MCF 10A (cell line): Measurements from ENCODE around the gene GTF2B. TPM values are rescaled to one million over a fixed set of nuclear protein-coding genes. Genes with fewer than 3 reads are reported as not detected.
"Not testable (repeated sequence)": the region's sequence is repeated elsewhere in the genome, so short reads cannot be mapped to it uniquely, and the experiment has no call there.

Source experiments
- BruUV-seq: library from RNA; stranded (reverse); fragments of 400-500 nt; replicated peaks from 2 replicates; lab custom pipeline; 2021; lab: Mats Ljungman, UMichigan
- CTCF ChIA-PET: fragments of 300-600 bp; sonication (Branson Sonifier 250); formaldehyde crosslinking; extraction: SDS; loops from one replicate; lab custom pipeline; 2021; ENCODE audit warnings: antibody characterized with exemption, inconsistent platforms; lab: Yijun Ruan, JAX
- POLR2A ChIA-PET: fragments of 300-600, 350-650 bp; sonication (Branson Sonifier 250); formaldehyde crosslinking; extraction: SDS; loops from one replicate; lab custom pipeline; 2020; ENCODE audit warnings: antibody characterized with exemption, inconsistent platforms; lab: Yijun Ruan, JAX
- DNase-seq: peaks from one replicate; pipeline ENCODE4 v3.0.0-alpha.2; 2018; ENCODE audit not compliant: unreplicated experiment
- H3K27ac Mint-ChIP-seq: one replicate; pipeline ENCODE4 v1.8.0; 2022; ENCODE audit warnings: mild to moderate bottlenecking, low read depth, mixed read lengths; ENCODE audit not compliant: unreplicated experiment
- H3K27me3 Mint-ChIP-seq: one replicate; pipeline ENCODE4 v1.8.0; 2022; ENCODE audit warnings: mixed read lengths; ENCODE audit not compliant: insufficient read depth, unreplicated experiment
- H3K36me3 Mint-ChIP-seq: one replicate; pipeline ENCODE4 v1.8.0; 2022; ENCODE audit warnings: mild to moderate bottlenecking, moderate library complexity, mixed read lengths; ENCODE audit not compliant: insufficient read depth, unreplicated experiment
- H3K4me1 Mint-ChIP-seq: one replicate; pipeline ENCODE4 v1.8.0; 2022; ENCODE audit warnings: mixed read lengths; ENCODE audit not compliant: insufficient read depth, unreplicated experiment
- H3K4me3 Mint-ChIP-seq: one replicate; pipeline ENCODE4 v1.8.0; 2022; ENCODE audit warnings: mild to moderate bottlenecking, moderate library complexity, mixed read lengths; ENCODE audit not compliant: unreplicated experiment
- H3K9me3 Mint-ChIP-seq: one replicate; pipeline ENCODE4 v1.8.0; 2022; ENCODE audit warnings: mixed read lengths; ENCODE audit not compliant: unreplicated experiment
- CTCF ChIP-seq: fragments of 200-600 bp; IDR thresholded peaks from one replicate; pipeline ENCODE4 v1.8.0; 2022; ENCODE audit warnings: antibody characterized with exemption, mild to moderate bottlenecking; ENCODE audit not compliant: unreplicated experiment
- intact Hi-C: fragments of 100-400 bp; cut with micrococcal nuclease; formaldehyde crosslinking; loops from 2 replicates; pipeline ENCODE4 v1.14.1; 2022
- total RNA-seq: library from RNA; stranded (reverse); gene quantifications from 2 replicates; pipeline ENCODE4 v1.2.3, GENCODE V29; 2022

GTF2B gene
- total RNA-seq, 1 experiment from 2014 or later, result 18.8 TPM

GRCh38 chr1:88888750-88889149, 2.6 kb downstream of the GTF2B start:
- no TSS peak for BruUV-seq
- ChIA-PET CTCF (interaction anchor here (0.5 to 7.2 kb wide), 6 partner anchors 10 to 1924 kb away, joined by 3 to 49 read pairs (median 5); no protein-coding TSS in a partner anchor), POLR2A (interaction anchor here (0.6 to 5.0 kb wide), 3 partner anchors 14 to 681 kb away, joined by 3 to 40 read pairs (median 3); partner anchors contain the start of gene PKN2)
- peaks cover 42% of the 10 kb centered on the region for H3K36me3 Mint-ChIP-seq
- H3K27me3 Mint-ChIP-seq, result no peaks in the 10 kb centered on the region
- peak overlapping the region; percentile 56 for H3K4me3 Mint-ChIP-seq
- no peak for TF ChIP-seq CTCF
- DNase-seq, result no peak
- intact Hi-C loops, result no loop called here
- no peaks in the 10 kb centered on the region for H3K9me3 Mint-ChIP-seq
- H3K4me1 Mint-ChIP-seq, result peaks cover 14% of the 10 kb centered on the region
- no peak overlapping the region for H3K27ac Mint-ChIP-seq

- H3K9me3 Mint-ChIP-seq, result no peaks in the 10 kb centered on the region
- no peak overlapping the region for H3K4me3 Mint-ChIP-seq
- BruUV-seq, result no TSS peak
- ChIA-PET CTCF (interaction anchor here (0.6 to 7.2 kb wide), 2 partner anchors 10 to 177 kb away, joined by 4 to 49 read pairs; no protein-coding TSS in a partner anchor), POLR2A (interaction anchor here (0.6 to 0.8 kb wide), 3 partner anchors 15 to 249 kb away, joined by 3 to 4 read pairs (median 3); no protein-coding TSS in a partner anchor)
- H3K36me3 Mint-ChIP-seq, result peaks cover 61% of the 10 kb centered on the region
- no peak overlapping the region for H3K27ac Mint-ChIP-seq
- DNase-seq, result no peak
- no peaks in the 10 kb centered on the region for H3K27me3 Mint-ChIP-seq
- H3K4me1 Mint-ChIP-seq, result peaks cover 19% of the 10 kb centered on the region
- TF ChIP-seq CTCF, result no peak
- intact Hi-C loops, result no loop called here
Observed at GRCh38 chr1:88885933-88886332, 5.4 kb downstream of the GTF2B start.

GRCh38 chr1:88883156-88883555, 8.2 kb downstream of the GTF2B start:
- no TSS peak for BruUV-seq
- intact Hi-C loops, result no loop called here
- H3K9me3 Mint-ChIP-seq, result no peaks in the 10 kb centered on the region
- no peak overlapping the region for H3K27ac Mint-ChIP-seq
- no peaks in the 10 kb centered on the region for H3K27me3 Mint-ChIP-seq
- CTCF ChIA-PET, result no interaction called here
- no peak for DNase-seq
- H3K4me3 Mint-ChIP-seq, result no peak overlapping the region
- TF ChIP-seq CTCF, result no peak
- peaks cover 12% of the 10 kb centered on the region for H3K4me1 Mint-ChIP-seq
- H3K36me3 Mint-ChIP-seq, result peaks cover 79% of the 10 kb centered on the region
- POLR2A ChIA-PET, result no interaction called here

- H3K27ac Mint-ChIP-seq, BruUV-seq: not testable (repeated sequence)
Observed at GRCh38 chr1:88880717-88881116, 10.7 kb downstream of the GTF2B start.

More at GRCh38 chr1:88880717-88881116, 10.7 kb downstream of the GTF2B start:
- Mint-ChIP-seq H3K4me1 (peaks cover 11% of the 10 kb centered on the region), H3K36me3 (peaks cover 63% of the 10 kb centered on the region)
- H3K4me3 Mint-ChIP-seq, H3K27me3 Mint-ChIP-seq, H3K9me3 Mint-ChIP-seq, DNase-seq, intact Hi-C loops: not testable (repeated sequence)
- POLR2A ChIA-PET, result interaction anchor here (1.0 kb wide), 1 partner anchor 9 kb away, joined by 3 read pairs; no protein-coding TSS in a partner anchor
- CTCF ChIA-PET, result interaction anchor here (0.6 kb wide), 1 partner anchor 328 kb away, joined by 3 read pairs; no protein-coding TSS in a partner anchor
